COLO668 (cell line): ENCODE measurements around the gene INS.
"Not testable (repeated sequence)": the region's sequence is repeated elsewhere in the genome, so short reads cannot be mapped to it uniquely, and the experiment has no call there.

ENCODE experiments used
- DNase-seq: peaks from one replicate; lab custom pipeline; 2025; ENCODE audit not compliant: unreplicated experiment; lab: John Stamatoyannopoulos, UW

The INS gene

DNA sequence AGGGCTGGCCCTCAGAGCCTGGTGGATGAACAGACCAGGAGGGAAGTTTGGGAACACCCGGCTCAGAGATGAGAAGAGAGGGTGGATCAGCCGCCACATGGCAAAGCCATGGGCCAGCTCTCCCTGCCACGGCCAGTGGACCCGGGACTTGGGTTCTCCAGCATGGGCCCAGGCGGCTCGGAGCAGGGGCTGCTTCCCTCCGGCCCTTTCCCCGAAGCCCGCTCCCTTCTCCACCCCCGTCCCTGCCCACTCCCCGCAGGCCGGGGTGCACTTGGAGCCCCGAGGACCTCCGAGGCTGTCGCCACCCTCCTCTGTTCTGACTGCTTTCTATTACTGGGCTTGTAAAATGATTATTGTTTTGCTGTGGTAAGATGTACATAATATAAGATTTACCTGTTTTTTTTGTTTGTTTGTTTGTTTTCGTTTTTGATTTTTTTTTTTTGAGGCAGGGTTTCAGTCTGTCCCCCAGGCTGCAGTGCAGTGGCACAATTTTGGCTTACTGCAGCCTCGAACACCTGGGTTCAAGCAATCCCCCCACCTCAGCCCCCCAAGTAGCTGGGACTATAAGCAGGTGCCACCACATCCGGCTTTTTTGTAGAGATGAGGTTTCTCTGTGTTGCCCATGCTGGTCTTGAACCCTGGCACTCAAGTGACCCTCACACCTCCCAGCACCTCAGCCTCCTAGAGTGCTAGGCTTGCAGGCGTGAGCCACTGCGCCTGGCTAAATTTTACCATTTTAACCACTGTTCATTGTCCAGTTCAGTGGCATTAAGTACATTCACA, 21.9 kb upstream of the INS start:
- no peak for DNase-seq

DNA sequence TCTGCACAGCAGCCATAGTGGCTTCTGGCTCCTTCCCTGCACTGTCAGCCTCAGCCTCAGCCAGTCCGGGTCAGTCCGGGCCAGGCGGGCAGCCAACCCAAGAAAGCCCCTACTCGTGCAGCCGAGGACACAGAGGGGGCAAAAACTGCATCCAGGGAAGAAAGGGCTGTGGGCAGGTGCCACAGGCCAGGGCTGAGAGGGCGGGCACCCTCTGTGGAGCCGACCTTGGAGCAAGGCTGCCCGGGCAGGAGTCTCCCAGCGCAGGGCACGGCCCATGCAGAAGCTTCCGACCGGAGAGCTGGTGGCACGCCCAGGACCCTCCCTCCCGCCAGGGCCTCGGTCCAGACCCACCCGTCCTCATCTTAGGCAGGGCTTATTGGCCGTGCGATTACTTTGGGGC, 21.1 kb upstream of the INS start:
- DNase-seq: no peak

DNA sequence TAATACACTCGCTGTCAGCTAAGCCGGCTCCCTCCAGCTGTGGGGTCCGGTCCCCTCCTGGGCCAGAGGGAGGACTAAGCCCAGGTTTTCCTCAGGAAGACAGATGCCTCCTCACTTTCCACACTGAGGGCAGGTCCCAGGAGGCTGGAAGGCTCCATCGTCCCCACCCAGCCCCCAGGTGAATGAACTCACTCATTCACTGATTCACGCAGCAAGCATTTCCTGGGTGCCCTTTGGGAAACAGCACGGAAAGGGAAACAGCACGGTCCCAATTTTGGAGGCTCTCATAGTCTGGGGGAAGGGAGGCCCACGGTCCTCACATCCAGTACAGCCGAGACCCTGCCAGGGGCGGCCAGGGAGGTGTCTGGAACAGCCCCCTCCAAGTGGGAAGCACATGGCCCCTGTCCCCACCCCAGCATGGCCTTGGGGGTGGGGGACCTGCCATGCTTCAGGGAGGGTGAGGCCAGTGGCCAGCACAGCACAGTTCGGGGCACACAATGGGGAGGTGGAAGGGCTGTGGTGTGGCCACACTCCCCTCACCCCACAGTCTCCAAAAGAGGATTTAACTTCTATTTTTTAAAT, 19.9 kb upstream of the INS start:
- DNase-seq: no peak

DNA sequence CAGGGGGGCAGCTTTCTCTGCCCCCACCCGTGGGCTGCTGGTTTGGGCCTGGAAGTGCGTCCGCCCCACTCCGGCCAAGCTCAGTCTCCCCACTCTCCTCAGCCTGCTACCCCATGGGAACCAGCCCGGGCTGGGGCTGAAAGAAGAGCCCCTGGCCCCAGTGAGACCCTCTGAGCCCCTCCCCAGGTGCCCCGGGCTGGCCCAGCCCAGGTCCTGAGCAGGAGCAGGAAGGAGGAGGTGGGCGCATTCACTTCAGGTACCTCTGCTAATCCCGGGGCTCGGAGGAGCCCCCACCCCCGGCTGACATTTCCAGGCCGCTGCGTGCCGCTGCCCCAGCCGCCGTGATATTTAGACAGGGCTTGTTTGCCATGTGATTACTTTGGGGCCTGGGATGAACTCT, 19.3 kb upstream of the INS start:
- no peak for DNase-seq

DNA sequence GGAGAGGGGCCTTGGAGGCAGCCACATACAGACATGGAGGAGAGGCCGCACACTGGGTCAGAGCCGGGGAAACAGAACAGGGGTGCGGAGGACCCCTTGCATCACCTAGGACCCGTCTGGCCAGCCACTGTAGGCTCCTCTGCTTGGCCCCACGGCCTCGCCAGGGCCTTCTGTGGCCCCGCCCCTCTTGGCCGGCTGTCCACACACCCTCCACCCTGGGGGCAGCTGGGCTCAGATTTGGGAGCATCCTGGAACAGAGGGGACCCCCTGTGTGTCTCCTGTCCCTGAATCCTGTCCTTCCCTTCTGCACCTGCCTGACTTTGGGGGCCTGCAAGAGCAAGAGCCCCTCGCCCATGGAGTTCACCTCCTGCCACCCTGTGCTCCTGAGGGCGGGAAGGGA, 18.5 kb upstream of the INS start:
- DNase-seq: no peak

DNA sequence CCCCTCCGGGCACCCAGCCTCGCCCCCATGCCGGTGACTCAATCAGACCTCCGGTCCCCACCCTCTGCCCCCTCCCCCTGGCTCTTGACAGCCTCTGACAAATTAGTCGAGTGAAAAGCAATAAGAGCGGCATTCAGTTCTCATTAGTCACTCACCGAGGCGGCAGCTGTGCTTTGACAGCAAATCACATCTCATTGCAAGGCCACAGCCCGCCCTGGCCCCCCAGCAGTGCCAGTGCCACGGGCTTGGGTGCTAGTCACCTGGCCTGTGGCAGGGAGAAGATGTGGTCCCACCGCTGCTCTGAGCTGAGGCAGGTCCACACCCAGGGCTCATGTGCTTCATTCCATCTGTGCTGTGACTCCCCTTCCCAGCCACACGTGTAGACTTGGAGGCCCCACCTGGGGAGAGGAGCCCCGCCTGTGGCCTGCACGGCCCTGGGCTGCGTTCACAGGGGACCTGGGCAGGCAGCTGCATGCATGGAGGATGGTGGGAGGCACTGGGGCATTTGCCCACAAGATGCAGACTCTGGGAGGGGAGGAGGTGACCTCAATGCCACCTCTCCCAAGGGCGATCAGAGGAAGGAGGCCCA, 18.0 kb upstream of the INS start:
- DNase-seq: no peak

DNA sequence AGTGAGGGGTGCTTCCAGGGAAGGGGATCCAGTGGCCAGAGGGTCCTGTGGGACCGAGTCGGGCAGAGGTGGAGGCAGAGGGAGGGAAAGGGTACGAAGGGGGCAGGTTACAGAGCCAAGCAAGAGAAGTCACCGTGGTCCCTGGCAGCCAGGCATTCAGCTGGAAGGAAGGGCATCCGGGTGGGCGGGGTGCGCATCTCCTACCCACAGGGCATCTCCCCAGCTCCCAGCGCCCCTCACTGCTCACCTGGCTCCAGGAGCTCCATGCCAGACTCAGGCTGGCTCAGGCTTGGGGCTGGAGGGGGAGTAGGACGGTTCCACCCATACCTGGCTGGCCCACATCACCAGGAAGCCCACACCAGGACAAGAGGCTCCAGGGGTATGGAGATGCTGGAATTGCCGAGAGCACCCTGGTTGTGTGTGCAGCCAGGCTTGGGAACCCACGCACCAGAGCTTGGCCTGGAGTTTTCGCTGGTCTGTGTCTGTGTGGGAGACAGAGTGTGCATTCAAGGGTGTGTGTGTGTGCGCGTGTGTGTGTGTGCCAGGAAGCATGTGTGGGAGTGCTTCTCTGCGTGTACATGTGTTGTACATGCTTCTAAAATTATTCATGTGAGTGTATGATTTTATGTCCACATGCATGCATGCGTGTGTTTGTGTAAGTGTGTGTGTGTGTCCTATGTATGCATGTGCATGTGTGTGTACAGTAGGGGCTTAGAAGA, 17.2 kb upstream of the INS start:
- DNase-seq: not testable (repeated sequence)

DNA sequence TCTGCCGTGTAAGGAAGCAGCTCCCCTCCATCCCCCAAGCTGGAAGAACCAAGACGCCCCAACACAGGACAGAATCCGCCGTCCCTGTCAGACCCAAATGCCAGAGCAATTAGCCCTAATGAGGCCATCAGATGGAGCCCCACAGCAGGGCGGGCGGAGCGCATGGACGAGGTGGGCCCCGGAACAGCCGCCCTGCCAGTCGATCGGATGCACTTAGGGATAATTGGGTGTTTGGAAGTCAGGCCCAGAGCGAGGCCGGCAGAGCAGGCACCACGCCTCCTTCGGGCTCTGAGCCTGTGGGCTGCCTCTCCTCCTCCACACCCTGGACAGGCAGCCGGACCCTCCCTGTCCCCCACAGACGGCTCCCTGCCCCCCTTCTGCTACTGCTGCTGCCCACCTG, 16.1 kb upstream of the INS start:
- no peak for DNase-seq

DNA sequence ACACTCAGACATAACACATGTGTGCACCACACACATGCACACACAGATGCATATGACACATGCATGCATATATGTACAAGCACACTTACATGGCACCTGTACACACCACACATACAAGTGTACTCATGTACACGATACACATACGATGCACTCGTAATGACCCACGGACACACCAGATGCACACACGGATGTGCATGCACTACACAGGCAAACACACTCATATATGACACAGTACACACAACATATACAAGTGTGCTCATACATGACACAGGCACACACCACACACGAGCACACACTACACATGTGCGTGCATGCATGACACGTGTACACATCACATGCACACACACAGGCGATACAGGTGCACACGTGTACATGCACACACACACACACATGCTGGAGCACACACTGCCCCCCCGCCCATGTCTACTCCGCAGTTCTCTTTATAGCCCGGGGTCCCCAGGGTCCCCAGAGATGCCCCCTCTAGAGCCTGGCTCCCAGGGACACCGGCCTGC, 15.4 kb upstream of the INS start:
- no peak for DNase-seq

DNA sequence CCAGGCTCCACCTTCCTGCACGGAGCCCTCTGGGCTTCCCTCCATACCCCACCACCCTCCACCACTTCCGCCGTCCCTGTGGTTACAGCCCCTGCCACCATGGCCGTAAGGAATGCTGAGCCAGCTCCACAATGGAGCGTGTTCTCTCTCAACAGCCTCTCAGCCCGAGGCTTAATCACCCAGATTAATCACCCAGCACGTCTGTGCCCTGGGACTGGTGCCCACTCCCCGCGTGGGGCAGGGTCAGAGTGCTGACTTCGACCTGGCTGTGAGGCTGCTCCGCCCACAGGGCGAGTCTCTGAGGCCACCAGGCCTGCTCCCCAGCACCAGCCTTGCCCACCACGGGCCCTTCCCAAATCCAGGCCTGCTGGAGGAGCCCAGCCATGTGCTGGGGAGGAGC, 14.7 kb upstream of the INS start:
- DNase-seq: no peak

DNA sequence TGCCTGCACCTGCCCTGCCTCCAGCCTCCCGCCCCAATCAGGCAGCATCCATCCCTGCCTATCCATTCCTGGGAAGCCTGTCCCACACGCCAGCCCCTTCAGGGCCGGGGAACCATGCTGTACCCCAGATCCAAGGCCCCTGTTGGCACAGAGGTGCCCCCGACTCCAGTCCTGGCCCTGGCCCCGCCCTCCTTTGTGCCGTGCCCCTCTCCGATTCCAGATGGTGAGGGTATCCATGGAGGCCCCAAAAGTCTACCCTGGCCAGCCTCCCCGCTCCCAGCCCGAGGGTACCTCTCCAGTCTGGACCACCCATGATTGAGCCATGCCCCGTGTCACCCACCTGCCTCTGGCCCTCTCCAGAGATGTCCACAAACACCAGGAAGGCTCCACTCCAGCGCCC, 13.4 kb upstream of the INS start:
- DNase-seq: no peak

DNA sequence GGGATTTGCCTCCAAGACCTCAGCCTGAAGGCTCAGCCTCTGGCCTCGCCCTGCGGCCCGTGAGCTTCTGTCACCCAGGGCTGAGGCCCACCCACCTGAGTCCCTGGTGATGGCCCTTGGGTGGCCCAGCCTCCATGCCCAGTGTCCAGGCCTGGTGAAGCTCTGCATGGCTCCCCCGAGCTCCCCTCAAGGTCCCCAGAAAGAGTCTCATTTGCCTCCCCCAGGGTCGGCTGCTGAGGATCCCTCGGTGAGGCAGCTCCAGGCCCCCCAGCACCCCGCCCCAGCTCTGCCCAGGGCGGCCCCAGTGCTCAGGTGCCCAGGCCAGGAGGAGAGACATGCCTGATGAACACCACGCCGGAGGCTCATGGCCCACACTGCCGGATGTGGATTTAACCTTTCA, 12.8 kb upstream of the INS start:
- no peak for DNase-seq

DNA sequence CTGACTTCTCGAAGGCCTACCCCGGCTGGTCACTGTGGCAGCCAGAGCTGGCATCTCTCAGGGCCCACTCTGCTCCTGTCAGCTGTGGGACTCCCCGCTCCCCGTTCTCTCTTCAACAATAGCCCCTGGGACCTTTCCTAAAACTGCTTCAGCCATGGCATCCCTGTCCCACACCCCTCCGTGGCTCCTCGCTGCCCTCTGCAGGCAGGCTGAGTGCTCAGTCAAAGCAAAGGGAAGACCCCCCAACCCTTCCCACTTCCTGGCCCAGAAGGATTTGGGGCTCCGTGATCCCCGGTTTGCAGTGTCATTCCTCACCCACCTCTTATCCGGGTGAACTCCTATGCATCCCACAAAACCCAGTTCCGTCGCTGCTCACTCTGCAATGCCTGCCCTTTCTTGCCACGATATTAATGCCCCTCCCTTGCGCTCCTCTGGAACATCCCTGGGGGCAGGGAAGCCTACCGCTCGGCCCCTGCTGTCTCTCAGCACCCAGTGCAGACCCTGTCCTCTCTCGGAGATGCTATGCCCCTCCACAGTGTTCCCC, 12.2 kb upstream of the INS start:
- DNase-seq: no peak

DNA sequence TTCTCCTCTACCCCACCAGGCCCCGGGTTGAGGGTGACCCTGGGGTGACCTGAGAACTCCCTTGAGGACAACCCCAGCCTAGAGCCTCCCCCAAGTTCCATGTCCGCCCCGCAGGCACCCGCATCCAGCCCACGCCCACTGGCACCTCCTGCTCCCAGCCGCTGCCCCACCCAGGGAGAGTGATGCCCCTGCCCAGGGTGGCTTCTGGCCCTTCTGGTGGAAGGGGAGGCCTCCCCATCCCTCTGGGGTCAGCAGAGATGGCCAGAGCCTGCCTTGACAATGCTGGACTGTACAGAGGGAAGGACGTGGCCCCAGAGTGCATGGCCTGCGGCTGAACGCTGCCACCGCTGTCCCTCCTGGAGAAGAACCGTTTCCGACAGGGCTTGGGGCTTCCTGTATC, 11.7 kb upstream of the INS start:
- no peak for DNase-seq

DNA sequence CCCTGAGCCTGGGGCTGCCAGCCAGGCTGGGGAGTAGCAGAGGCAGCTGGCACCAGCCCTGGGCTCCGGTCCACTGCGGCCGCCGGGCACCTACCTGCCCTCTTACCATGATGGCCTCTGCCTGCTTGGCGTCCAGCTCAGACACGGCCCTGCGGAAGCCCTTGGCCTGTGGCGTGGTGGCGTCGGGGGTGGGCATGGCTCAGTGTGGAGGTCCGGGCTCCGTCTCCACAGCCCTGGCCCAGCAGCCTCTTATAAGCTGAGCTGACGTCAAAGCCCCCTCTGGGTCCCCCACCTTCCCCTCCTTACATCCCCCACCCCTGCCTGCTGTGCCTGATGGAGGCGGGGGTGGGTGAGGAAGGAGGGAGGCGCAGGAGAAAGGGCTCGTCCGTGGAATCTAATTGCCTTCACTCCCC, 10.6 kb upstream of the INS start, which contains the start of gene TH:
TSS of gene TH (minus strand) at position 225 of the 413 bp plus-strand sequence. CDS start at position 196, 29 bp downstream.
- DNase-seq: no peak

DNA sequence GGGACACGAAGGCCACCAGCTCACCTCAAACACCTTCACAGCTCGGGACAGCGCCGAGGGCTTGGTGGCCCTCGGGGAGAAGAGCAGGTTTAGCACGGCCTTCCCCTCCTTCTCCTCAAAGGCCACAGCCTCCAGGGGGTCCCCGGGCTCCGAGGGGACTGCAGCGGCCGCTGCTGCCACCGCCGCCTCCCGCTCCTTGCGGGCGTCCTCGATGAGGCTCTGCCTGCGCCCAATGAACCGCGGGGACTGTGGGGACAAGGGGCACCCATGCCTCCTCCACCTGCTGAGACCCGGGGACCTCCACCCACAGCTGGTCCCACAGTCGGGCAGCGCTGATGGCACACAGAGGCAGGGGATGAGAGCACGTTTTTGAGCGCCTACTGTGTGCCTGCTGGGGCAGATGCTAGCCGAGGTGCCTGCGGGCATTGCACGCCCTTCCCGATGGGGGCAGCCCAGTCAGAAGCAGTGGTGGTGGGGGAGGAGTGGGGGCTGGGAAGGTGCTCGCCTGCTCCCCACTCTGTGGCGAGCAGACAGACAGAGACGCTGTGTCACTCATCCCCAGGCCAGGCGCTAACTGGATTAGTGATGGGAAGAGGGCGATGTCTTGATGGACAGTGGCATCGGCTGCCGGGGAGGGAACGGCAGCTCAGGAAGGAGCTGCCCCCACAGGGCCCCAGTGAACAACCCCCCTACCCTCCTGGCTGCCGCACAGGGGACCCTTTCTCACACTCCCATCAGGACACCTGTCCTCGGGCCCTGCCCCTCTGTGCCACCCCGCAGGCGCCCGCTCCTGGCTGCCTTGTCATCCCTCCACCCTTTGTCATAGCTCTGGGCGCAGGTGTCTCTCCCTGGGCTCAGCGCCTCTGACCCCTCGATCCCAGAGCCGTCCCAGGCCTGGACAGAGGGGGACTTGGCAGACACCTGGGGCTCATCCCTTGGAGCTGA, 8.9 kb upstream of the INS start:
- DNase-seq: no peak

DNA sequence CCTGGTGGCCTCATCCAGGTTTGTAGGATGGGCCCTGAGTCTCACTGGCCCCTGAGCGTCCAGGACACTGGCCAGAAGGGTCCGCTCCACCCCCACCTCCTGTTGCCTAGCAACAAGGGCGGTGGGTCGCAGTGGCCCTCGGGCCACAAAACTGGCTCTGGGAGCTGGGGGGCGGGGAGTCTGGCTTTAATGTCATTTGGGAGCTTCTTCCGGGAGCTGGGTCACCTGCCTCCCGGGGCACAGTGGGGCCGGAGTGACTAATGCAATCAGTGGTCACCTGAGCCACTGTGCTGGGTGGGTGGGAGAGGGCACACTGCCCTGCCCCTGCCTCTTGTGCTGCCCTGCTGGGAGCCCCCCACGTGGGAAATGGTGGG, 8.0 kb upstream of the INS start:
- DNase-seq: no peak

DNA sequence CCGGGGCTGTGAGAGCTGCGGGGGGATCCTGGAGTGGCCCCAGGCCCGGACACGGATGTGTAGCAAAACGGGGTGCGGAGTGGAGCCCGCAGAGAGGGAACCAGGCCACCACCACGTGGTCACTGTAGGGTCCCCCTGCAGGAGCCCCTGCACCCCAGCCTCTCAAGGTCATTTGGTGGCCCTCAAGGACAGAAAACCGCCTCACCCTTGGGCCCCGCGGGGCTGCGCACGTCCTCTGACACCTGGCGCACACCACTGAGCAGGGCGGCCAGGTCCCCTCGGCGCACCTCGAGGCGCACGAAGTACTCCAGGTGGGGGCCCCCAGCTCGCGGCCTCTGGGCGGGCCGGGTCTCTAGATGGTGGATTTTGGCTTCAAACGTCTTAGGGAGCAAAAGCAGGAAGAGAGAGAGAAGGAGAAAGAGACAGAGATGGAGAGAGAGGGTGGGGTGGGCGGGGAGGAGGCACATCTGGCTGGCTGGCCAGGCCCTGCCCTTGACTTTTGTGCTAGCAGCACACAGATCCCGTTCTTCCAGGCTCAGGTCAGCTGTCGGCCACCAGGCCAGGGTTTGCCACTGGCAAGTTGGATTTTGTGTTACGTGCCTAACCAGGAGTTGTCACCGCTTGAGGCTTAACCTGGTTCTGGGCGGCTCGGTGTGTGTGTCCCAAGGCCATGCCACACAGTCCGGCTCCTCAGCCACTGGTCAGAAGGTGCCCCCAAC, 7.4 kb upstream of the INS start:
- no peak for DNase-seq

DNA sequence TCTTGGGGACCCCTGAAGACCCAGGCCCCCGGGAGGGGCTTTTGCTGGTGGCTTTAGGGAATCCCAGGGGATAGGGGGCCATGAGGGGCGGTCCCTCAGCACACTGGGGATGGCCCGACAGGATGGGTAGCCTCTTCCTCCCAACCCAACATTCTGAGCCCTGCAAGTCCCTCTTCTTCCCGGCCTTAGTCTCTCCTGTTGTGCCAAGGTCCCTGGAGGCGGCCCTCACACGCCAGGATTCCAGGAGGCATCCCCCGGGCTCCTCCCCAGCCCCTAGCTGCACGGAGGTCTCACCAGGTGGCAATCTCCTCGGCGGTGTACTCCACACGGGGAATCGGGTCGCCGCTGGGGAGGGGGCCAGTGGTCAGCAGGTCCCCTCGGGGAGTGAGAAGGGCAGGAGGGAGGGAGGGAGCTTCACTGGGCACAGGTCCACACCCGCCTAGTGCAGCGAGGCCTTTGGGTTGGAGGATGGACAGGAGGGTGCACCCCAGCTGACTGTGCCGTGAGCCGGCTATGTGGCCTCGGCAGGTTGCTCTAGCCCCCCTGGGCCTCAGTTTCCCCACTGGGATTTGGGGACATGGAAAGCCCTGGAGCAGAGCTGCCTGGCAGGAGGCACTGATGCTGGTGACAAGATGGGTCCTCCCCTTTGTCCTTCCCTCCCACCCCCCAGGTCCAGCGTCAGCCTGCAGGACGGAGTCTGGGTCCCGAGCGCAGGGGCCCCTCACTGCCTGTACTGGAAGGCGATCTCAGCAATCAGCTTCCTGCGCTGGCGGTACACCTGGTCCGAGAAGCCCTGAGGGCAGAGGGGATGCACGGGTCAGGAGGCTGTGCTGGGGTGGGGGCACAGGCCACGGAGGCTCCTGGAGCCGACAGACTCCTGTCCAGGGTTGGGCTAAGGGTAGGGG, 6.4 kb upstream of the INS start:
- no peak for DNase-seq
